Measurements from ENCODE around the gene KCNG4. TPM values are rescaled to one million over a fixed set of nuclear protein-coding genes. Genes with fewer than 3 reads are reported as not detected.

KCNG4 gene
- total RNA-seq, 3 donors from 2014 or later (not counting 1 experiment from before 2014, with no cell fraction given), result not detected

DNA sequence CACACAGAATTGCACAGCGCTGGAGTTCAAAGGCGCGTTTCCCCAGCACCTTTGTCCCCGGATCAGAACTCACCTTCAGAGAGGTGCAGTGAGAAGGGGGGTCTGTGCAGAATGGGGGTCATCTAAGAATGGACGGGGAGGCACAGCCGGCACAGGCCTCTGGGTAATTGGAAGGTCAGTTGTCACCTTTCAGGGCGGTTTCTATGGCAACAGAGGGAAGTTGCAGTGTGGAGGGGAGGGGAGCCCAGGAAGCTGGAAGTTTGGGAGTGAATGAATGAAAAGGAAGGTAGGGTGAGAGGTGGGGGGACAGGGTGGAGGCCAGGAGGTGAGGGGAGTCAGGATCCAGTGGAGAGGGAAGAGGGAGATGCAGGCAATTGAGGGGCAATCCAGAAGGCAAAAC lies 12.4 kb upstream of the KCNG4 start:
- TF ChIP-seq, protein P1, sequence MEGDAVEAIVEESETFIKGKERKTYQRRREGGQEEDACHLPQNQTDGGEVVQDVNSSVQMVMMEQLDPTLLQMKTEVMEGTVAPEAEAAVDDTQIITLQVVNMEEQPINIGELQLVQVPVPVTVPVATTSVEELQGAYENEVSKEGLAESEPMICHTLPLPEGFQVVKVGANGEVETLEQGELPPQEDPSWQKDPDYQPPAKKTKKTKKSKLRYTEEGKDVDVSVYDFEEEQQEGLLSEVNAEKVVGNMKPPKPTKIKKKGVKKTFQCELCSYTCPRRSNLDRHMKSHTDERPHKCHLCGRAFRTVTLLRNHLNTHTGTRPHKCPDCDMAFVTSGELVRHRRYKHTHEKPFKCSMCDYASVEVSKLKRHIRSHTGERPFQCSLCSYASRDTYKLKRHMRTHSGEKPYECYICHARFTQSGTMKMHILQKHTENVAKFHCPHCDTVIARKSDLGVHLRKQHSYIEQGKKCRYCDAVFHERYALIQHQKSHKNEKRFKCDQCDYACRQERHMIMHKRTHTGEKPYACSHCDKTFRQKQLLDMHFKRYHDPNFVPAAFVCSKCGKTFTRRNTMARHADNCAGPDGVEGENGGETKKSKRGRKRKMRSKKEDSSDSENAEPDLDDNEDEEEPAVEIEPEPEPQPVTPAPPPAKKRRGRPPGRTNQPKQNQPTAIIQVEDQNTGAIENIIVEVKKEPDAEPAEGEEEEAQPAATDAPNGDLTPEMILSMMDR (IDR thresholded peaks at IDR 0.05), result no peak
- H3K9me3 ChIP-seq (ENCODE audit: control insufficient read depth, insufficient read depth, low read length), result no peaks in the 10 kb centered on the region
- H3K36me3 Mint-ChIP-seq, result no peaks in the 10 kb centered on the region
- H3K4me3 Mint-ChIP-seq, result no peak overlapping the region
- ATAC-seq, result no peak
- WGBS (ENCODE audit: insufficient coverage), result 64% methylated on average over 7 of the region's 7 CpGs
- no peak for DNase-seq
- intact Hi-C loops (cut with micrococcal nuclease), result no loop called here
- H3K4me1 ChIP-seq (ENCODE audit: control insufficient read depth, insufficient read depth, low read length), result no peaks in the 10 kb centered on the region
- no peaks in the 10 kb centered on the region for H3K9me3 Mint-ChIP-seq
- H3K27ac ChIP-seq (ENCODE audit: low read length), result no peak overlapping the region
- no peaks in the 10 kb centered on the region for H3K27me3 ChIP-seq (ENCODE audit: control insufficient read depth, insufficient read depth, low read length)
- H3K27me3 Mint-ChIP-seq (ENCODE audit: low read depth in 2 of 2), result peaks cover 14 to 19% of the 10 kb centered on the region in 2 donors
- no peaks in the 10 kb centered on the region for H3K36me3 ChIP-seq (ENCODE audit: control insufficient read depth, insufficient read depth, low read length)
- H3K27ac Mint-ChIP-seq, result no peak overlapping the region
- no peaks in the 10 kb centered on the region for H3K4me1 Mint-ChIP-seq
- H3K4me3 ChIP-seq (ENCODE audit: low read length), result no peak overlapping the region

DNA sequence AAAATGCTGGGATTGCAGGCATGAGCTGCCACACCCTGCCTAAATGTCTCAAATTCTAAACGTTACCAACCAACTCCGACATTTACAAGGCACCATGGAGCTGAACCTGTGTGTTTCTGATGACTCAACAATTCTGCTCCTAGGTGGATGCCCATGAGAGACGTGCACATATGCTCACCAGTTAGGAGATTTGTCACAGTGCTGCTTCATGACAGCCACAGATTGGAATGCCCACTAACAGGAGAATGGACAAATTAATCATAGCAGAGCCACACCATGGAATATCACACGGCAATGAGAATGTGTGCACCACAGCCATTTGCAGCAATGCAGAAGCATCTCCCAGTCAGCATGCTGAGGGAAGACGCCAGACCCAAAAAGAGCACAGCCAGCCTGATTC lies 8.0 kb upstream of the KCNG4 start:
- Histone ChIP-seq H3K4me3 (ENCODE audit: low read length) (no peak overlapping the region), H3K36me3 (ENCODE audit: control insufficient read depth, insufficient read depth, low read length) (no peaks in the 10 kb centered on the region), H3K9me3 (ENCODE audit: control insufficient read depth, insufficient read depth, low read length) (no peaks in the 10 kb centered on the region), H3K27me3 (ENCODE audit: control insufficient read depth, insufficient read depth, low read length) (no peaks in the 10 kb centered on the region), H3K27ac (ENCODE audit: low read length) (no peak overlapping the region), H3K4me1 (ENCODE audit: control insufficient read depth, insufficient read depth, low read length) (no peaks in the 10 kb centered on the region)
- DNase-seq, result no peak
- no peaks in the 10 kb centered on the region for H3K9me3 Mint-ChIP-seq
- ATAC-seq, result no peak
- no peaks in the 10 kb centered on the region for H3K4me1 Mint-ChIP-seq
- H3K27me3 Mint-ChIP-seq (ENCODE audit: low read depth in 2 of 2), result peaks cover 18 to 33% of the 10 kb centered on the region in 2 donors
- H3K4me3 Mint-ChIP-seq, result no peak overlapping the region
- no peaks in the 10 kb centered on the region for H3K36me3 Mint-ChIP-seq
- no peak overlapping the region for H3K27ac Mint-ChIP-seq
- intact Hi-C loops (cut with micrococcal nuclease), result no loop called here
- TF ChIP-seq, protein P1 (IDR thresholded peaks at IDR 0.05), result no peak
- WGBS (ENCODE audit: insufficient coverage), result 92% methylated on average over 5 of the region's 5 CpGs

DNA sequence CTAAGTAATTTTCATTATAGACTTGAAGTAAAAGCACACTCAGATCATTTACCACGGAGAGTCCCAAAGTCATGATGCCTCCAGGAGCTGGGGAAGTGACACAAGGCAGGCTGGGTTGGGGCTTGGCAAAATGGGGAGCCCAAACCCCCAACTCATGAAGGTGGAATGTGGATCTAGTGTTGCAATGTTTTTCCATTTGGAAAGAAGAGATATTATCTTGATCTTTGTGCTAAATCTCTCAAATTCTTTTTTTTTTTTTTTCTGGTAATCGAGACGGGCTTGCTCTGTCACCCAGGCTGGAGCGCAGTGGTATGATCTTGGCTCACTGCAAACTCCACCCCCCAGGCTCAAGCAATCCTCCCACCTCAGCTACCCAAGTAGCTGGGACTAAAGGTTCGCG lies 7.5 kb upstream of the KCNG4 start:
- DNase-seq (no peak), ATAC-seq (no peak)
- Histone ChIP-seq H3K9me3 (ENCODE audit: control insufficient read depth, insufficient read depth, low read length) (no peaks in the 10 kb centered on the region), H3K27me3 (ENCODE audit: control insufficient read depth, insufficient read depth, low read length) (no peaks in the 10 kb centered on the region), H3K36me3 (ENCODE audit: control insufficient read depth, insufficient read depth, low read length) (no peaks in the 10 kb centered on the region), H3K4me3 (ENCODE audit: low read length) (no peak overlapping the region), H3K27ac (ENCODE audit: low read length) (no peak overlapping the region), H3K4me1 (ENCODE audit: control insufficient read depth, insufficient read depth, low read length) (no peaks in the 10 kb centered on the region)
- H3K27me3 Mint-ChIP-seq (ENCODE audit: low read depth in 2 of 2), result peaks cover 18 to 33% of the 10 kb centered on the region in 2 donors
- TF ChIP-seq, protein P1 (IDR thresholded peaks at IDR 0.05), result no peak
- H3K4me3 Mint-ChIP-seq, result no peak overlapping the region
- no peaks in the 10 kb centered on the region for H3K9me3 Mint-ChIP-seq
- intact Hi-C loops (cut with micrococcal nuclease), result no loop called here
- no peak overlapping the region for H3K27ac Mint-ChIP-seq
- H3K36me3 Mint-ChIP-seq, result no peaks in the 10 kb centered on the region
- 83% methylated on average over 6 of the region's 6 CpGs for WGBS (ENCODE audit: insufficient coverage)
- no peaks in the 10 kb centered on the region for H3K4me1 Mint-ChIP-seq

DNA sequence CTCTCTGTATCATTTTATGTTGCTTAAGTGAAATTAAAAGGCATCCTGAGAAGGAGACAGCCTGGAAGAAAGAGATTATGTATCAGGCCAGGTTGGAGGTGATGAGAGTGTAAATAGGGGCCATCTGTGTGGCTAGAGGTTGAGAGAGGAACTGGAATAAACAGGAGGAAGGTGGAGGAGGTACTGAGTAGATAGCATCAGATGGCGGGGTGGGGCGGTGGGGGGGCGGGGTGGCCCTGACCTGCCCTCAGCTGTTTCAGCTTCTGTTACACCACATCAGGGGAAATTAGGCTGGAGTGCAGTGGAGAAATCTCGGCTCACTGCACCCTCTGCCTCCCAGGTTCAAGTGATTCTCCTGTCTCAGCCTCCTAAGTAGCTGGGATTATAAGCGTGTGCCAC lies 6.9 kb upstream of the KCNG4 start:
- Mint-ChIP-seq H3K9me3 (no peaks in the 10 kb centered on the region), H3K4me1 (no peaks in the 10 kb centered on the region), H3K27me3 (ENCODE audit: low read depth in 2 of 2) (peaks cover 18 to 32% of the 10 kb centered on the region in 2 donors), H3K27ac (no peak overlapping the region), H3K36me3 (no peaks in the 10 kb centered on the region), H3K4me3 (no peak overlapping the region)
- Histone ChIP-seq H3K27me3 (ENCODE audit: control insufficient read depth, insufficient read depth, low read length) (no peaks in the 10 kb centered on the region), H3K4me1 (ENCODE audit: control insufficient read depth, insufficient read depth, low read length) (no peaks in the 10 kb centered on the region), H3K9me3 (ENCODE audit: control insufficient read depth, insufficient read depth, low read length) (no peaks in the 10 kb centered on the region), H3K4me3 (ENCODE audit: low read length) (no peak overlapping the region), H3K27ac (ENCODE audit: low read length) (no peak overlapping the region), H3K36me3 (ENCODE audit: control insufficient read depth, insufficient read depth, low read length) (no peaks in the 10 kb centered on the region)
- intact Hi-C loops (cut with micrococcal nuclease), result no loop called here
- no peak for ATAC-seq
- TF ChIP-seq, protein P1 (IDR thresholded peaks at IDR 0.05), result no peak
- 75% methylated on average over 4 of the region's 5 CpGs for WGBS (ENCODE audit: insufficient coverage)
- no peak for DNase-seq

Measured in natural killer cell (primary cell).